GM23338 (cell line): Measurements from ENCODE around the gene MSH3. TPM values are rescaled to one million over a fixed set of nuclear protein-coding genes. Genes with fewer than 3 reads are reported as not detected.

Source experiments
- ATAC-seq: fragments of 200-7000 bp; cut with Tn5 transposase; 3 replicates; pipeline ENCODE4 v1.9.1; 2020
- DNase-seq: peaks from one replicate; pipeline ENCODE4 v3.0.0-alpha.2; 2015; ENCODE audit warnings: low spot score
- H2AFZ ChIP-seq: fragments of 200-600 bp; sonication (generic); 2 replicates; pipeline ENCODE4 v1.8.0; 2016; ENCODE audit warnings: antibody characterized with exemption, mild to moderate bottlenecking, moderate library complexity
- H3F3A ChIP-seq: fragments of 200-600 bp; sonication (generic); replicated peaks from 2 replicates; pipeline ENCODE4 v1.8.0; 2017; ENCODE audit warnings: antibody characterized with exemption, mixed run types, low read depth
- H3K27ac ChIP-seq: fragments of 200-600 bp; sonication (generic); 2 replicates; pipeline ENCODE4 v1.6.1; 2016; ENCODE audit warnings: low read depth
- H3K27me3 ChIP-seq: fragments of 200-600 bp; sonication (generic); 2 replicates; pipeline ENCODE4 v1.8.0; 2016; ENCODE audit warnings: mild to moderate bottlenecking, mixed run types, moderate library complexity; ENCODE audit not compliant: insufficient read depth
- H3K36me3 ChIP-seq: fragments of 200-600 bp; sonication (generic); 2 replicates; pipeline ENCODE4 v1.8.0; 2016; ENCODE audit warnings: mild to moderate bottlenecking; ENCODE audit not compliant: insufficient read depth
- H3K4me1 ChIP-seq: fragments of 200-600 bp; sonication (generic); 2 replicates; pipeline ENCODE4 v1.8.0; 2016; ENCODE audit warnings: mild to moderate bottlenecking, moderate library complexity; ENCODE audit not compliant: insufficient read depth
- H3K4me2 ChIP-seq: fragments of 200-600 bp; sonication (generic); 2 replicates; pipeline ENCODE4 v1.7.1; 2017; ENCODE audit warnings: mixed run types
- H3K4me3 ChIP-seq: fragments of 200-600 bp; sonication (generic); 2 replicates; pipeline ENCODE4 v1.6.1; 2016; ENCODE audit warnings: mixed run types
- H3K79me2 ChIP-seq: fragments of 200-600 bp; sonication (generic); replicated peaks from 2 replicates; pipeline ENCODE4 v1.8.0; 2017; ENCODE audit warnings: mild to moderate bottlenecking; ENCODE audit not compliant: insufficient read depth
- H3K9me2 ChIP-seq: fragments of 200-600 bp; sonication (generic); 2 replicates; pipeline ENCODE4 v1.8.0; 2017; ENCODE audit not compliant: insufficient read depth
- H4K20me1 ChIP-seq: fragments of 200-600 bp; sonication (generic); replicated peaks from 2 replicates; pipeline ENCODE4 v1.8.0; 2017; ENCODE audit warnings: mild to moderate bottlenecking; ENCODE audit not compliant: insufficient read depth
- H3K27ac Mint-ChIP-seq: 2 replicates; pipeline ENCODE4 v1.8.0; 2020; ENCODE audit warnings: inconsistent platforms, mild to moderate bottlenecking, moderate library complexity, mixed read lengths
- H3K27me3 Mint-ChIP-seq: 3 replicates; pipeline ENCODE4 v1.8.0; 2022; ENCODE audit warnings: low read depth, mild to moderate bottlenecking, moderate library complexity, mixed read lengths, inconsistent platforms; ENCODE audit not compliant: insufficient read depth, poor library complexity
- H3K36me3 Mint-ChIP-seq: 3 replicates; pipeline ENCODE4 v1.8.0; 2021; ENCODE audit warnings: low read depth, mild to moderate bottlenecking, inconsistent platforms, moderate library complexity, mixed read lengths
- H3K4me1 Mint-ChIP-seq: 3 replicates; pipeline ENCODE4 v1.8.0; 2020; ENCODE audit warnings: mild to moderate bottlenecking, inconsistent platforms, mixed read lengths
- H3K4me3 Mint-ChIP-seq: 3 replicates; pipeline ENCODE4 v1.8.0; 2021; ENCODE audit warnings: moderate library complexity, mild to moderate bottlenecking, inconsistent platforms, mixed read lengths
- H3K9me3 Mint-ChIP-seq: 3 replicates; pipeline ENCODE4 v1.8.0; 2020; ENCODE audit warnings: moderate library complexity, mild to moderate bottlenecking, inconsistent platforms, mixed read lengths
- CREB1 ChIP-seq: fragments of 250-450 bp; sonication (Bioruptor Pico); IDR thresholded peaks from 2 replicates; pipeline ENCODE4 v1.5.0; 2020; ENCODE audit warnings: low read depth, mild to moderate bottlenecking, moderate library complexity
- EZH2 ChIP-seq: fragments of 200-600 bp; sonication (generic); IDR thresholded peaks from one replicate; pipeline ENCODE4 v1.8.0; 2017; ENCODE audit warnings: antibody characterized with exemption, mild to moderate bottlenecking, low read depth; ENCODE audit not compliant: unreplicated experiment
- EZH2phosphoT487 ChIP-seq: fragments of 200-600 bp; sonication (generic); IDR thresholded peaks from one replicate; pipeline ENCODE4 v1.8.1; 2018; ENCODE audit warnings: antibody characterized with exemption; ENCODE audit not compliant: unreplicated experiment
- JUNB ChIP-seq: IDR thresholded peaks from one replicate; pipeline ENCODE4 v1.6.1; 2016; ENCODE audit warnings: antibody characterized with exemption; ENCODE audit not compliant: unreplicated experiment
- POLR2AphosphoS5 ChIP-seq: IDR thresholded peaks from 2 replicates; pipeline ENCODE4 v1.6.1; 2016; ENCODE audit warnings: antibody characterized with exemption, low read depth
- STAT1 ChIP-seq: IDR thresholded peaks from one replicate; pipeline ENCODE4 v1.6.1; 2016; ENCODE audit warnings: antibody characterized with exemption; ENCODE audit not compliant: unreplicated experiment
- ZNF331 ChIP-seq: fragments of 250-450 bp; sonication (Bioruptor Pico); IDR thresholded peaks from 2 replicates; pipeline ENCODE4 v1.5.0; 2020; ENCODE audit warnings: low read depth, mild to moderate bottlenecking, moderate library complexity
- polyA plus RNA-seq: library from polyadenylated mRNA; unstranded; fragments of >200 nt; fragmentation: Nextera tagmentation; extraction: Ambion mirVana; gene quantifications from 2 replicates; pipeline ENCODE4 v1.2.1, GENCODE V29; 2016
- total RNA-seq: library from RNA; depleted of rRNA; stranded (reverse); fragments of >200 nt; shearing (Covaris generic); gene quantifications from 2 replicates; pipeline ENCODE4 v1.2.3, GENCODE V29; 2014
- TF ChIP-seq, protein P1 (sequence below): fragments of 250-450 bp; sonication (Bioruptor Pico); IDR thresholded peaks from 2 replicates; pipeline ENCODE4 v1.5.0; 2020; ENCODE audit warnings: mild to moderate bottlenecking, moderate library complexity

MSH3 gene
- total and polyA plus RNA-seq, 2 experiments from 2014 or later, result 13.3 to 16.6 TPM

DNA sequence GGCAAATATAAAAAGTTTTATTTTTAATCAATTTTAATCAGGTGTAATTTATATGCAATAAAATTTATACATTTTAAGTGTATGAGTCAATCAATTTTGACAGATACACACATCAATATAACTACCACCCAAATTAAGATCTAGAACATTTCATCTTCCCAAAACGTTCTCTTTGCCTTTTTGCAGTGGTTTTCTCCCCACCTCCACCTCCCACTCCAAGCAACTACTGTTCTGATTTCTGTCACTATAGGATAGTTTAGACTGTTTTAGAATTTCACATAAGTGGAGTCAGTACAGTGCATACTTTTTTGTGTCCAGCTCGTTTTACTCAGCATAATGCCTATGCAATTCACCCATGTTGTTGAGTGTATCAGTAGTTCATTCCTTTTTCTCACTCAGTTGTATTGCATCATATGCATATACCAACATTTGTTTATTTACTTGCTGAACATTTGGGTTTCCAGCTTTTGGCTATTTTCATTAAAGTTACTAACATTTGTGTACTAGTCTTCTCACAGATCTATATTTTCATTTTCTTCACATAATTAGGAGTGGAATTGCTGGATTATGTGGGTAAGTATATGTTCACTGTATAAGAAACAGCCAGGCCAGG lies 52.5 kb downstream of the MSH3 start:
- no peak overlapping the region for H3K4me3 Mint-ChIP-seq
- no peak overlapping the region for H3K27ac Mint-ChIP-seq
- peaks cover 17% of the 10 kb centered on the region for H3K36me3 Mint-ChIP-seq
- Histone ChIP-seq H3F3A (no peaks in the 10 kb centered on the region), H3K4me1 (peaks cover 19% of the 10 kb centered on the region), H3K36me3 (no peaks in the 10 kb centered on the region), H4K20me1 (no peaks in the 10 kb centered on the region), H3K27ac (no peak overlapping the region), H3K79me2 (no peaks in the 10 kb centered on the region), H3K27me3 (no peaks in the 10 kb centered on the region), H3K4me2 (no peak overlapping the region), H3K4me3 (no peak overlapping the region), H2AFZ (no peak overlapping the region), H3K9me2 (no peaks in the 10 kb centered on the region)
- no peak for ATAC-seq
- no peak for TF ChIP-seq EZH2phosphoT487
- TF ChIP-seq EZH2, result no peak
- TF ChIP-seq STAT1, result no peak
- no peak for TF ChIP-seq JUNB
- TF ChIP-seq POLR2AphosphoS5, result no peak
- TF ChIP-seq ZNF331 (CRISPR knock-in tag), result no peak
- no peak for TF ChIP-seq CREB1 (CRISPR knock-in tag)
- TF ChIP-seq, protein P1, sequence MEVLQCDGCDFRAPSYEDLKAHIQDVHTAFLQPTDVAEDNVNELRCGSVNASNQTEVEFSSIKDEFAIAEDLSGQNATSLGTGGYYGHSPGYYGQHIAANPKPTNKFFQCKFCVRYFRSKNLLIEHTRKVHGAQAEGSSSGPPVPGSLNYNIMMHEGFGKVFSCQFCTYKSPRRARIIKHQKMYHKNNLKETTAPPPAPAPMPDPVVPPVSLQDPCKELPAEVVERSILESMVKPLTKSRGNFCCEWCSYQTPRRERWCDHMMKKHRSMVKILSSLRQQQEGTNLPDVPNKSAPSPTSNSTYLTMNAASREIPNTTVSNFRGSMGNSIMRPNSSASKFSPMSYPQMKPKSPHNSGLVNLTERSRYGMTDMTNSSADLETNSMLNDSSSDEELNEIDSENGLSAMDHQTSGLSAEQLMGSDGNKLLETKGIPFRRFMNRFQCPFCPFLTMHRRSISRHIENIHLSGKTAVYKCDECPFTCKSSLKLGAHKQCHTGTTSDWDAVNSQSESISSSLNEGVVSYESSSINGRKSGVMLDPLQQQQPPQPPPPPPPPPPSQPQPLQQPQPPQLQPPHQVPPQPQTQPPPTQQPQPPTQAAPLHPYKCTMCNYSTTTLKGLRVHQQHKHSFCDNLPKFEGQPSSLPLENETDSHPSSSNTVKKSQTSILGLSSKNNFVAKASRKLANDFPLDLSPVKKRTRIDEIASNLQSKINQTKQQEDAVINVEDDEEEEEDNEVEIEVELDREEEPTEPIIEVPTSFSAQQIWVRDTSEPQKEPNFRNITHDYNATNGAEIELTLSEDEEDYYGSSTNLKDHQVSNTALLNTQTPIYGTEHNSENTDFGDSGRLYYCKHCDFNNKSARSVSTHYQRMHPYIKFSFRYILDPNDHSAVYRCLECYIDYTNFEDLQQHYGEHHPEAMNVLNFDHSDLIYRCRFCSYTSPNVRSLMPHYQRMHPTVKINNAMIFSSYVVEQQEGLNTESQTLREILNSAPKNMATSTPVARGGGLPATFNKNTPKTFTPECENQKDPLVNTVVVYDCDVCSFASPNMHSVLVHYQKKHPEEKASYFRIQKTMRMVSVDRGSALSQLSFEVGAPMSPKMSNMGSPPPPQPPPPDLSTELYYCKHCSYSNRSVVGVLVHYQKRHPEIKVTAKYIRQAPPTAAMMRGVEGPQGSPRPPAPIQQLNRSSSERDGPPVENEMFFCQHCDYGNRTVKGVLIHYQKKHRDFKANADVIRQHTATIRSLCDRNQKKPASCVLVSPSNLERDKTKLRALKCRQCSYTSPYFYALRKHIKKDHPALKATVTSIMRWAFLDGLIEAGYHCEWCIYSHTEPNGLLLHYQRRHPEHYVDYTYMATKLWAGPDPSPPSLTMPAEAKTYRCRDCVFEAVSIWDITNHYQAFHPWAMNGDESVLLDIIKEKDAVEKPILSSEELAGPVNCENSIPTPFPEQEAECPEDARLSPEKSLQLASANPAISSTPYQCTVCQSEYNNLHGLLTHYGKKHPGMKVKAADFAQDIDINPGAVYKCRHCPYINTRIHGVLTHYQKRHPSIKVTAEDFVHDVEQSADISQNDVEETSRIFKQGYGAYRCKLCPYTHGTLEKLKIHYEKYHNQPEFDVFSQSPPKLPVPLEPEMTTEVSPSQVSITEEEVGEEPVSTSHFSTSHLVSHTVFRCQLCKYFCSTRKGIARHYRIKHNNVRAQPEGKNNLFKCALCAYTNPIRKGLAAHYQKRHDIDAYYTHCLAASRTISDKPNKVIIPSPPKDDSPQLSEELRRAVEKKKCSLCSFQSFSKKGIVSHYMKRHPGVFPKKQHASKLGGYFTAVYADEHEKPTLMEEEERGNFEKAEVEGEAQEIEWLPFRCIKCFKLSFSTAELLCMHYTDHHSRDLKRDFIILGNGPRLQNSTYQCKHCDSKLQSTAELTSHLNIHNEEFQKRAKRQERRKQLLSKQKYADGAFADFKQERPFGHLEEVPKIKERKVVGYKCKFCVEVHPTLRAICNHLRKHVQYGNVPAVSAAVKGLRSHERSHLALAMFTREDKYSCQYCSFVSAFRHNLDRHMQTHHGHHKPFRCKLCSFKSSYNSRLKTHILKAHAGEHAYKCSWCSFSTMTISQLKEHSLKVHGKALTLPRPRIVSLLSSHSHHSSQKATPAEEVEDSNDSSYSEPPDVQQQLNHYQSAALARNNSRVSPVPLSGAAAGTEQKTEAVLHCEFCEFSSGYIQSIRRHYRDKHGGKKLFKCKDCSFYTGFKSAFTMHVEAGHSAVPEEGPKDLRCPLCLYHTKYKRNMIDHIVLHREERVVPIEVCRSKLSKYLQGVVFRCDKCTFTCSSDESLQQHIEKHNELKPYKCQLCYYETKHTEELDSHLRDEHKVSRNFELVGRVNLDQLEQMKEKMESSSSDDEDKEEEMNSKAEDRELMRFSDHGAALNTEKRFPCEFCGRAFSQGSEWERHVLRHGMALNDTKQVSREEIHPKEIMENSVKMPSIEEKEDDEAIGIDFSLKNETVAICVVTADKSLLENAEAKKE (CRISPR knock-in tag), result no peak
- H3K4me1 Mint-ChIP-seq, result peaks cover 16% of the 10 kb centered on the region
- H3K27me3 Mint-ChIP-seq, result peaks cover 6% of the 10 kb centered on the region
- H3K9me3 Mint-ChIP-seq, result no peaks in the 10 kb centered on the region
- DNase-seq, result no peak
